HG02970 (cell line): ENCODE measurements around the gene SIMC1.
"Not testable (repeated sequence)": the region's sequence is repeated elsewhere in the genome, so short reads cannot be mapped to it uniquely, and the experiment has no call there.

Experiments
- ATAC-seq: cut with Tn5 transposase; IDR thresholded peaks from one replicate; pipeline ENCODE4 v1.9.1; 2021; ENCODE audit warnings: mild to moderate bottlenecking, moderate library complexity, moderate number of reproducible peaks; ENCODE audit not compliant: unreplicated experiment, low FRiP score

The SIMC1 gene

DNA sequence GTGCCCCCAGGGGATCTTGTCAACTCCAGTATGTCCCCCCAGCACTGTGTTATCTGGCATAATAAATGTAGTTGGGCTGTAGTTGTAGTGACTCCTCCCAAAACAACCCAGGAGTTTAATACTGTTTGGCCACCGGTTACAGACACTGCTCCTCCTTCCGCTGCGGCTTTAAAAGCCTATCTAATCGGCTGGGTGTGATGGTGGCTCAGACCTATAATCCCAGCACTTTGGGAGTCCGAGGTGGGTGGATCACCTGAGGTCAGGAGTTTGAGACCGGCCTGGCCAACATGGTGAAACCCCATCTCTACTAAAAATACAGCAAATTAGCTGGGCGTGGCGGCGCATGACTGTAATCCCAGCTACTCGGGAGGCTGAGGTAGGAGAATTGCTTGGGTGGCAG lies 34.7 kb upstream of the SIMC1 start:
- not testable (repeated sequence) for ATAC-seq

DNA sequence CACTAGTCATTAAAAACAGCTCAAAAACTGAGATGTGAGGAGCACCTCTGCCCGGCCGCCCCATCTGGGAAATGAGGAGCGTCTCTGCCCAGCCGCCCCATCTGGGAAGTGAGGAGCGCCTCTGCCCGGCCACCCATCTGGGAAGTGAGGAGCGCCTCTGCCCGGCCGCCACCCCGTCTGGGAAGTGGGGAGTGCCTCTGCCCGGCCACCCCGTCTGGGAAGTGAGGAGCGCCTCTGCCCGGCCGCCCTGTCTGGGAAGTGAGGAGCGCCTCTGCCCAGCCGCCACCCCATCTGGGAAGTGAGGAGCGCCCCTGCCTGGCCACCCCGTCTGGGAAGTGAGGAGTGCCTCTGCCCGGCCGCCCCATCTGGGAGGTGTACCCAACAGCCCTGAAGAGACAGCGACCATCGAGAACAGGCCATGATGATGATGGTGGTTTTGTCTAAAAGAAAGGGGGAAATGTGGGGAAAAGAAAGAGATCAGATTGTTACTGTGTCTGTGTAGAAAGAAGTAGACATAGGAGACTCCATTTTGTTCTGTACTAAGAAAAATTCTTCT lies 23.7 kb upstream of the SIMC1 start:
- not testable (repeated sequence) for ATAC-seq

DNA sequence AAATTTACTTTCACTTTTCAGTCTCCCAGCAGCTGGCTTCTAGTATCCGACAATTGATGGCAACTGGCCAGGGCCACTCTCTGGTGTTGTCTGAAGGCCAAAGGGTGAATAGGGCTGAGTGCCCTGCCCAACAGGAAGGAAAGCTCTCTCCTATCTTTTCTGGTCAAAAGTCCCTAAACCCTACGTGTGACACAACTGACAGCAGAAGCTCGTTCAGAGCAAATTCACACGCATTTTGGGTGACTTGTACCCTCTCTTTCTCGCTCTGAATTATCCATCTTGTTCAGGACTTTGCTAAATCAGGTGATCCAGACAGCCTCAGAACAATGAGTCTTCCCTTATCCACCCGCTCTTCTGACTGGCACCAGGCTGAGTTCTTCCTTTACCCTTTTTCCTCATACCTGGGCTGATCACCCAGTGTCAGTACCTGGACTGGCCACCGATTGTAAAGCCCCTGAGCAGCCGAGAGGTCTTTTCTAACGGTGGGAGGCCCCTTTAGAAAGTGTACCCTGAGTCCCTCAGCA lies 21.8 kb upstream of the SIMC1 start:
- not testable (repeated sequence) for ATAC-seq

DNA sequence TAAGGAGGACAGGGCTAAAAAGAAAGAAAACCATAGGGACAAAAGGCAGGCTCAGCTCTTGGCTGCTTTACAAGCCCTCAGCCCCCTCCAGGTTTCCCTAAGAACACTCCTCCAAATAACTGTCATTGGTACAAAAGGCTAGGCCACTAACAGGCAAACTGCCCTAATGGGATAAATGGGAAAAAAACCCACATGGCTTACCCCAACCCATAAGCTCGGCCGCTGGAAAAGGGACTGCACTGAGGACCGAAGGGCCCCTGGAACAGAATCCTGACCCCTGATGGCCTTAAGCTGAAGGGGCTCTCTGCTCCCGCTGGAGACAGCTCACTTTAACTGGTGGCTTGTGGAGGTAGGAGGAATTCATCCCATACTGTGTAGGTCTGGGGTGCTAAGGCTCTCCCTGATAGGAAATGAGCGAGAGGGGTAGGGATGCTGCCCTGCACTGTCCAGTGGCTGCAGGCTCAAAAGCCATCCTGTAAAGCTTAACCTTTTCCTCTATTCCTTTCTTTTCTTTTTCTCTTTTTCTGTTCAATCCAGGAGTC lies 21.0 kb upstream of the SIMC1 start:
- not testable (repeated sequence) for ATAC-seq

DNA sequence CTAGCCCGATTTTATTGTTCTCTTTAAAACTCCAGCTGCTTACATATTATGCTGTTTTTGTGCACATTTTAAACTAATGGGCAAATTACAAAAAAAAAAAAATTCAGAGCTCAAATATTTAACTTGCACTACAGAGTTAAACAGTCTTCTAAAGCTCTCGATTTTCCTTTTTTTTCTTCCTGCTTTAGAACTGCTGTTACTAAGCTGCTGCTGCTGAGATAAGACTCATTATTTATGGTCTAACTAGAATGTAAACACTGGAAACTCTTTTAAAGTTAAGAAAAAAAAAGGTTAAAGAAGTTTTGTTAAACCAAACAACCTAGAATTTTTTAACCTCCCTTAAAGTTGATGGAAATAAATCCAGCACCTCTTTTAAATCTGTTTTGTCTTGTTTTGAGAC lies 20.5 kb upstream of the SIMC1 start:
- not testable (repeated sequence) for ATAC-seq

DNA sequence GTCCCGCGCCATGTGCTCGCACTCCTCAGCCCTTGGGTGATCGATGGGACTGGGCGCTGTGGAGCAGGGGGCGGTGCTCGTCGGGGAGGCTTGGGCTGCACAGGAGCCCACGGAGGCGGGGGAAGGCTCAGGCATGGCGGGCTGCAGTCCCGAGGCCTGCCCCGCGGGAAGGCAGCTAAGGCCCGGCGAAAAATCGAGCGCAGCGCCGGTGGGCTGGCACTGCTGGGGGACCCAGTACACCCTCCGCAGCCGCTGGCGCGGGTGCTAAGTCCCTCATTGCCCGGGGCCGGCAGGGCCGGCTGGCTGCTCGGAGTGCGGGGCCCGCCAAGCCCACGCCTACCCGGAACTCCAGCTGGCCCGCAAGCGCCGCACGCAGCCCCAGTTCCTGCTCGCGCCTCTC lies 16.2 kb upstream of the SIMC1 start:
- ATAC-seq: not testable (repeated sequence)

DNA sequence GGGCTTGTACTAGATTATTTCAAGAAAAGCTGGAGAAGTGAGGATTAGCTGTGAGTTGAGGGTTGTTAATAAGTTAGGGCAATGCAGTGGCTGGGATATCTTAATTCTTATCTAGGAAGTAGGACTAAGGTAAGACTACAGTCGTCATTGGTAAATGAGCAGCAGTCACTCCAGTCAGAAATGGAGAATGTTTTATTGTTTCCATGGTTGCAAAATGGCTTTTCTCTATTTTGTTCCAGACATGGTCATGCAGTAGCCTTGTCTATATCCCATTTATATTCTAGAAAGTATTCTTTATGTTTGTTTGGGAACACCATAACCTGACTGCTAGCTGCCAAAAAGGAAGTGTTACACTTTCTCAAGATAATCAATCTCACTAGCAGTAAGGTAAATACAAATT lies 9.9 kb upstream of the SIMC1 start:
- ATAC-seq: not testable (repeated sequence)

DNA sequence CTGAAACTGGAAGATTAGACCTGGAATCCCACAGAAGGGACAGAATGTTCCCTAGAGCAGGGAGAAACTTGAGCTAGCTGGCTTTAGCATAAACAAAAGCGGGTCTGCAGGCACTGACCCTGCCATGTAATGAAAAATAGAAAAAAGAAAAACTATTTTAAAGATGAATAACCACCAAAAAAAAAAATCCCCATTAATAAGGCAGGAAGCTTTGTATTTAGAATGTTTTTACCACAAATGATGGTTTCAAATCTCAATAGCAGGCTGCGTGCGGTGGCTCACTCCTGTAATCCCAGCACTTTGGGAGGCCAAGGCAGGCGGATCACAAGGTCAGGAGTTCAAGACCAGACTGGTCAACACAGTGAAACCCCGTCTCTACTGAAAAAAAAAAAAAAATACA lies 5.0 kb upstream of the SIMC1 start:
- ATAC-seq: not testable (repeated sequence)

DNA sequence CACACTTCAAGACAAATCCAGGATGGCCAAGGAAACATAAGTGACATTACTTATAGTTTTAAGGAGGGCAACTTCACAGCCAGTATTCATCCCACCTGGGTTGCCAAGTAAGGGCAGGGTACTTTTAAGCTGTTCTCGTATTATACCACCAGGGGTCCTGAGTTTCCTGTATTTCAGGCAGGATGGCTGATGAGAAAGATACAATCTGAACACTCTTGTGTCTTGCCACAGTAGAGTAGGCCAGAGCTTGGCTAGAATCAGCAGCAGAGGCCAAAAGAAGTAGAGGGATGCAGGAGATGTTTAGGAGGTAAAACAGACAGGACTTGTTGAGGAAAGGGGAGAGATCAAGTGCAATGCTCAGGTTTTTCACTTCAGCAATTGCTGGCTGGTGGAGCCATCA lies 3.1 kb upstream of the SIMC1 start:
- ATAC-seq: not testable (repeated sequence)

DNA sequence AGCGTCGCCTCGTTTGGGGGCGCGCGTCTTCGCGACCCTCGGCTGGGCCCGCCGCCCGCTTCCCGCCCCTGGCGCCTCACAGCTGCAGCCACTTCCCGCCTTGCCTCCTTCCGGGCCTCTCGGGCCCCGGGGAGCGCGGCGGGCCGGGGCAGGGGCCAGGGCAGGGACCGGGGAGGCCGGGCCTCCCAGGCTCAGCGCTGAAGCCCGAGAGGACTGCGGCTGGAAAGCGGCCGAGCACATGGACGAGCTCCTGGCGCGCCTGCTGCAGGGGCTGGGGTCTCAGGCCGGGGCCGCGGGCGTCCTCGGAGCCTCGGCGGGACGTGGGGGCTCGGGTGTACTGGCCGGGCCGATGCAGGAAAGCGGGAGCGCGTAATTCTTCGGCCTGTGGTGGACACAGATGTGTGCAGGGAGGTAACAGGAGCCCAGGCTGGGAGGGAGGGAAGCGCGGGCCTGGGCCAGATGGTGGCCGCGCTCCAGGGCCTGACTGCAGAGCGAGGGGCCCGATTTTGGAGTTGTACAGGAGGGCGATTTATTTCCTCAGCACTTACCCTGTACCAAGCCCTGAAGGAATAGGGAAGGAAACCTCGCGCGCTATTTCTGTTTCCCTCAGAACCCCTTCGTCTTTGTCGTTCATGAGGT lies 540 bp downstream of the SIMC1 start:
- peak; percentile 18 for ATAC-seq

DNA sequence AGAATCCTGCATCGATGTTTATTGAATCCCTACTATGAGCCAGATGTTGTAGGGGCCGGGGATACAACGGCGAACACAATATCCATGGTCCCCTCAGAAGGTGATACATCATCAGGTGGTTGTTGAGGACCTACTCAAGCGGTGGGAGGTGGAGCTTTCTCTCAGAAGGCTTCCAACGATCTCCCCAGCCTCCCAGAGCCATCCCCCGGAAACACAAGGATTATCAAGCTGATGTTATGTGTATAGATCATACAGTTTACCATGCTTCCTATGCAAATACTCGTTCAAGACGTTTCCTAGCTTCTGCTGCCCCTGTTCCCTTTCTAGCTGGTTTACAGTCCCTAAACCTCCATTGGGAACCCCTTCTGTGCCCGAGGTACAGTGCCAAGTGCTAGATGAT lies 1.1 kb downstream of the SIMC1 start:
- not testable (repeated sequence) for ATAC-seq

DNA sequence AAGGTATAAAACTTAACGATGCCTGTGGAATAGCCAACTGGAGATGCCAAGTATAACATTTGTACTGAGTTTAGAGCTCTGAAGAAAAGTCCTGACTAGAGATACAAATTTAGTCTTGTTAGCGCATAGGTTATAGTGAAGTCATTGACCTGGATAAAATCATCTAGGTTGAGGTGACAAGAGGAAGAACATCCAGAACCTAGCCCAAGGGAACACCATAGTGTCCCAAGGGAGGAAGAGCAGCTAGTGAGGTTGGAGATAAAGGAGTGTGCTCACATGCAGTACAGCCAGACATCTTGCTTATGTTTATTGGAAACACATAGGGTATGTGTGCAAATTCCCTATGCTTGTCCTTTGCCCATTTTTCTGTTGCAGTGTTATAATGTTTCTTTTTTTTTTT lies 6.1 kb downstream of the SIMC1 start:
- not testable (repeated sequence) for ATAC-seq

DNA sequence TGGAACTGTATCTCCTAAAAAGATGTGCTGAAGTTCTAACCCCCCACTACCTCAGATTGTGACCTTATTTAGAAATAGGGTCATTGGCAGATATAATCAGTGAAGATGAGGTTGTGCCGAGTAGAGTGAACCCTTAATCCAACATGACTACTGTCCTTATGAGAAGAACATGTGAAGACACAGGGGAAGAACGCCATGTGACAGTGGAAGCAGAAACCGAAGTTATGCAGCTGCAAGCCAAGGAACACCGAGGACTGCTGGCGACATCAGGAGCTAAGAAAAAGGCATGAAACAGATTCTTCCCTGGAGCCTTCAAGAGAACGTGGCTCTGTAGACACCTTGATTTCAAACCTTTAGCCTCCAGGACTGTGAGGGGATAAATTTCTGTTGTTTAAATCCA lies 6.8 kb downstream of the SIMC1 start:
- not testable (repeated sequence) for ATAC-seq

DNA sequence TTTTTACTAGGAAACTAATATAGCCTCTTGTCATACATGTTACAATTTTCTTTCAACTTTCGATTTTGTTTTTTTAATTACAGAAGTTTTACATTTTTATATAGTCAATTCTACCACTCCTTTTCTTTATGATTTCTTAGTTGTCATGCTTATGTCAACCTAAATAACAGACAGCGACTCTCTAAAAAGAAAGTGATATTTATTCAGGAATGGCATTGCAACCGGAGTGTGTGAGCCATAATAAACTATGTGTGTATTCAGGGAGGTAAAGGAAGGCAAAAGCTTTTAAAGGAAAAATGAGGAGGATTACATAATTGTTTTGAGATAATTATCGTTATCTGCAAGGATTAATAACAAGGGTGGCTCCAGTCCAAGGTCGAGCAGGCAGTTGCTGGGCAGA lies 7.3 kb downstream of the SIMC1 start:
- ATAC-seq: not testable (repeated sequence)

DNA sequence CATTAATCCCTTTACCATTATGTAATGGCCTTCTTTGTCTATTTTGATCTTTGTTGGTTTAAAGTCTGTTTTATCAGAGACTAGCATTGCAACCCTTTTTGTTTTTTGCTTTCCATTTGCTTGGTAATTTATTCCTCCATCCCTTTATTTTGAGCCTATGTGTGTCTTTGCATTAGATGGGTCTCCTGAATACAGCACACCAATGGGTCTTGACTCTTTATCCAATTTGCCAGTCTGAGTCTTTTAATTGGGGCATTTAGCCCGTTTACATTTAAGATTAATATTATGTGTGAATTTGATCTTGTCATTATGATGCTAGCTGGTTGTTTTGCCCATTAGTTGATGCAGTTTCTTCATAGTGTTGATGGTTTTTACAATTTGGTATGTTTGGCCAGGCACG lies 12.5 kb downstream of the SIMC1 start:
- not testable (repeated sequence) for ATAC-seq

DNA sequence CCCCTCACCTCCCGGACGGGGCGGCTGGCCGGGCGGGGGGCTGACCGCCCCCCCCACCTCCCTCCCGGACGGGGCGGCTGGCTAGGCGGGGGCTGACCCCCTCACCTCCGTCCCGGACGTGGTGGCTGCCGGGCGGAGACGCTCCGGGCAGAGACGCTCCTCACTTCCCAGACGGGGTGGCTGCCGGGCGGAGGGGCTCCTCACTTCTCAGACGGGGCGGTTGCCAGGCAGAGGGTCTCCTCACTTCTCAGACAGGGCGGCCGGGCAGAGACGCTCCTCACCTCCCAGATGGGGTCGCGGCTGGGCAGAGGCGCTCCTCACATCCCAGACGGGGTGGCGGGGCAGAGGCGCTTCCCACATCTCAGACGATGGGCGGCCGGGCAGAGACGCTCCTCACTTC lies 13.9 kb downstream of the SIMC1 start:
- ATAC-seq: not testable (repeated sequence)

DNA sequence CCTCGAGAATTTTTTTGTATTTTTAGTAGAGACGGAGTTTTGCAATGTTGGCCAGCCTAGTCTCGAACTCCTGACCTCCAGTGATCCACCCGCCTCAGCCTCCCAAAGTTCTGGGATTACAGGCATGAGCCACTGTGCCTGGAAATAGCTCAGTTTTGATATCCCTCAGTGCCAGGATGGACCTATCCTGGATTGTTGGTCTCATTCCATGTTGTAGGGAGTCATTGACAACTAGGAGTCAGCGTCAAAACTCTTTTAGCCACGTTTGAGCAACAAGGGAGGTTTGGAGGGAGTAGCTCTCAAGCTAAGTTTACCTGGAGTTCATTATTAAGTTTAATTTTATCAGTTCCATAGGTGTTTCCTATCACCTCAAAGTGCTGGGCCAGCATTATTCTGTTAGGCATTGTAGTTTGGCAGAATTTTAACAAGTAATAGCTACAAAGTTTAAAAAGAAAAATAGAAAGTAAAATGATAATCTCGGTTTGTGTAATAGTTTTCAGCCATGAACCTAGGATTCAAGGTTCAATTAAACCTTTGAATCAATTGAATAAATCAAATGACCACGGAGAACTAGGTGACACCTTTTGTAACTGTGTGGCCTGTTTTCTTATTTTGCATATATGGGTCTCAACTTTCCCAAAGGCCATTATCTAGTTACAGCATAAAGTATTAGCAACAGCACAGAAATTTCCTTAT lies 15.3 kb downstream of the SIMC1 start:
- ATAC-seq: not testable (repeated sequence)

DNA sequence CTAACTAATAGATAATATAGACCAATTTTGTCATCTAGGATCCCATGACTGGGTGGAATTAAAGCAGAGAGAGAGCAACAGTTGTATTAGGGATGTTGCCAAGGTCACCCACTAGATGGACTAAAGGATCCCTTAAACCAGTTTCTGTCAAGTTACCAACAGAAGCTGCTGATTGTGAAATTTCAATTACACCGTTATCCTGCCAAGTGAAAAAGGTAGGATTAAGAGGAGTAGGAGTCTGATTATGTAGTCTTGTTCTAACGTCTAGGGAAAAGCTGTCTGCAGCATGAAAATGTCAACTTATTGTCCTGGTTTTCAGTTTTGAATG lies 15.8 kb downstream of the SIMC1 start:
- ATAC-seq: not testable (repeated sequence)

DNA sequence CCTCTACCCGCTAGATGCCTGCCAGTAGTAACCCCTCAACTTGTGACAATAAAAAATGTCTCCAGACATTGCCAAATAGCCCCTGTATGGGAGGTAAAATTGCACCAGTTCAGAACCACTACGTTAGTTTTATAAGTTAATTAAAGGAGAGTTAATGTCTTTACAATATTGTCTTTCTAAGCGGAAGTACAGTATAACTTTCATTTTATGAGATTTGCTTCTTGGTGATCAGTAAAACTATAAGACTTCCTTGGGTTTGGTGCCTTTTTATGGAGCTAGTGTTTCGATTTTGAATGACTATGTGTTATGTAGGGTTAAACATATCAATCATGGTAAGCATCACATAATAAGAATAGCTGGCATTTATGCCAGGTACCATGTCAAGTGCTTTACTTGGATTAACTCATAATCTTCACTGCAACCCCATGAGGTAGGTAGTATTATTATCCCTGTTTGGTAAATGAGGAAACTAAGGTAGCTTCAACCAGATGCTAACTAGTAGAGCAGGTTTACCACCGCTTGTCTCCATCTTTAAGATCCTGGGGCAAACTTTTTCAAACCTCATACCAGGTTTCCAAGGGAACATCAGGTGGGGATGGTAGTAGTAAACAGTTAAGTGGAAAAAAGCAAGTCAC lies 19.8 kb downstream of the SIMC1 start:
- ATAC-seq: not testable (repeated sequence)

DNA sequence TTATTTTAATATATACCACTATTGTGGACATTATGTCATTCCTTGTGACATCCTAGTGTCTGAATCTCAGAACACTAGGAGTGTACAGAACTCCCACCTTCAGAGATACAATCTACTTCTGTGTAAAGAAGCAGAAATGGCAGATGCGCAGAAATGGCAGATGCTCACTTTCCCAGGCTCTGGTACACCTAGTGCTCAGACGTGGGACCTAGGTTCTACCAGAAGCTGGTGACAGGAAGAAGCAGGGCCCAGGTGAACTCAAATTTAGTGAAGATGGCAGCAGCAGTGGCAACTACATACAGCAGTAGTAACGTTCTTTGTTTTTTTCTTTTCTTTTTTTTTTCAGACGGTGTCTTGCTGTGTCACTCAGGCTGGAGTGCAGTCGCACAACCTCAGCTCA lies 22.5 kb downstream of the SIMC1 start:
- not testable (repeated sequence) for ATAC-seq

DNA sequence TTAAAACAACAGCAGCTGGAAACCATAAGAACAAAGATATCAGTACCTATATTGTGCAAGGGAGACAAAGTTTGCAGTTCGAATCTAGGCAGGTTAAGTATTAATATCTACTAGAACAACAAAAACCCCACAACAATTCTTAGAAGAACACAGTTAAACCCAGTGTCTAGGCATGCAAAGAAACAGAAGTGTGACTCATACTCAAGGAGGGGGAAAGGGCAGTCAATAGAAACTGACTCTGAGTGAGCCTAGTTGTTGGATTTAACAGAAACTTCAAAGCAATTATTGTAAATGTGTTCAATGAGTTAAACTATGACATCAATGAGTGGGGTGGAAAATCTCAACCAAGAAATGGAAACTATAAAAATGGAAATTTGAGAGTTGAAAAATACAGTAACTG lies 28.2 kb downstream of the SIMC1 start:
- not testable (repeated sequence) for ATAC-seq
